Right hindlimb (tissue), 1 donor: ENCODE measurements around the gene GSN.

Experiments
- DNase-seq: peaks from one replicate; pipeline ENCODE4 v3.0.0-alpha.2; 2018

GSN gene

GRCh38 chr9:121357011-121357410, 89.0 kb downstream of the GSN start:
- no peak for DNase-seq

DNA sequence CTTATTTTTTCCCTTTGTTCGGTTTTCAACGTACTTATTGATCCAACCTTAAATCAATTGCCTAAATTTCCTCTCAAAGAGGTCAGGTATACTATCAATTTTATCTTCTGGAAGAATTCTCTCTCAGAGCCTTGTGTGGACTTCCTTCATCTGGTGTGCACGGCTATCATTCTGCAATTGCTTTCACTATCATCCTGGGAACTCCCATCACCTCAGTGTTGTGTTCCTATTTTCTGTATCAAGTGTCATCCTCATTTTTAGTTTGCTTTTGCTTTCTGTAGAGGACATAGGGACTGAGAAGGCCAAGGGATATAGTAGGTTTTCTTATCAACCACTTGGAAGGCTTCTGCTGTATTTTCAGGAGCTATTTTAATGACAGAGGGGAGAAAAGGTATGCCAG, 90.8 kb downstream of the GSN start:
- no peak for DNase-seq

DNA sequence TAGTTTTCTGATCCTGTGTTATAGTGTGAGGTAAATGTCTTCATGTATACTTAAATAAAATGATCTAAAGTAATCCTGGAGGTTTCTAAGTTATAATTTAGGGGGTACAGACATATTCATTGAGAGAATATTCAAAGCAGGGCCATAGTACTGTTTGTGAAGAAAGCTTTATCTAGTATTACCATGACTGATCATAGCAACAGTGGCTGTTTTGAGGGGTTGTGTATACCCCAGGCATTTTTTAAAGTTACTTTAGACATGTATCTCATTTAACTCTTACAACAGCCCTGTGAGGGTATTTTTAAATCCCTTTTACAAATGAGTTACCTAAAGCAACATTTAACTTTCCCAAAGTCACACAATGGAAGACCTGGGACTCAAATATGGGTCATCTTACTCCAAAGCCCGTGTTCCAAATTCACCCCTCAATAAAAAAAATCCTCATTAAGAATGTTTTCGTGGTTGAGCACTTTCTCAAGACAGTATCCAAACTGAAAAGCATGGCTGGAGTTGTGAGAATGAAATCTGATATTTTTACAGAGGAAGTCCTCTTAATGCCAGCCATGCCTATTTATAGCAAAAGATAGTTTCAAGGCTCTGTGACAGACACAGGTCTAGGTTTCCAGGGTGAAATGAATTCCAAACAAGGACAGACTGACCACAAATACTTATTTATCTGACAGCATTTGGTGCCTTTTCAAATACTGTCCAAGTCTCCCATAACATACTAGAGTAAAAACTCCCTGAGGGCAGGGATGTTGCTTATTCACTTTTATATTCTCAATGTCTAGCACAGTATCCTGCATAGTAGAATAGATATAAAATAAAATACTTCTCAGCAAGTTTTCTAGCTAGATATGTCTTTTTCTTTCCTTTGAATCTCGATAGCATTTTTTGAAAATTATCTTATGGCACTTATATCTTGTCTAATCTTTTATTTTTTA, 91.7 kb downstream of the GSN start:
- no peak for DNase-seq

DNA sequence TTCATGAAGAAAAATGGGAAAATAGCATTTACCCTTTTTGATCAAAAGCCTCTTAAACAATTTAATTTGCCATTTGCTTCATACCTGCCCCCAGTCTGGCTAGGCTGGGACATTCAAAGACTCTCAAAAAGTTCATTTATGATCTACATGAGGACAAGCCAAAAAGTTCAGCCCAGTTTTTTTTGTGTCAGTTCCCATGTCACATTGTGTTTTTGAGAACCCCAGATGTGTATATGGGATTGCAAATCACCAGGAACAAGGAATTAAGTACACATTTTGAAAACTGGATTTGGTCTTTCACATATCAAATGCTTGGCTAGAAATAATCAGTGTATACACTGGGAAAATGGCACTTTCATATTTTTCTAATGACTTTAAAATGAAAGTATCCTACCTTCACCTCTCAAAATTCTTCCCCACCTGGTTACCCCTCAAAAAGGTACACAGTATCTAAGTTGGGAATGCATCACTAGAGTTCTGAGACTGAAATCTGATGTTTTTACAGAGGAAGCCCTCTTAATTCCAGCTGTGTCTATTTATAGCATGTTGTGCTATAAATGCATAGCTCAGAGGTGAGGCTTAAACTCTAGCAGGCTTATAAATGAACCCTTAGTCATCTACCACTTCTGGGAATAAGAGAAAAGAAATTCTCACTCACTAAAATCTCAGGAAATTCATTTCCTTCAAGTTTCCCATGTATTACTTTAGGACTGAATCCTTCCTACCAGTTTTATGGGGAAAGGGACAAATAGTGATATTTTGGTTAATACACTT, 92.8 kb downstream of the GSN start:
- DNase-seq, result no peak

GRCh38 chr9:121362813-121363621, 95.1 kb downstream of the GSN start:
- DNase-seq, result no peak

DNA sequence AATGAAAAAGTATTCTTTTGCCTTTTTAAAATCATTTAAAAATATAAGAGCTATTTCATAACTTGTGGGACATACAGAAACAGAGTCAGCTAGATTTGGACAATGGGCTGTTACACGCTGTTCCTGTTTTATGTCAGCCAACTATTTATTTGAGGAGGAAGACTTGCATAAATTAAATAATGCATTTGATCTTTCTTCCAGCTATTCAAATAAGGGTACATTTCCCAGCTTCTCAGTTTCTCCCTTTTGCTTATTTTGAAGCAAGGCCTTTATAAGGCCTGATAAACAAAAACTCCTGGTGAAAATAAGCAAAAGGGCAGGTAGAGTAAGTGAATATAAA, 95.6 kb downstream of the GSN start:
- no peak for DNase-seq

GRCh38 chr9:121364077-121364476, 96.1 kb downstream of the GSN start:
- DNase-seq, result no peak

GRCh38 chr9:121364886-121365285, 96.9 kb downstream of the GSN start:
- DNase-seq, result no peak

GRCh38 chr9:121365564-121365963, 97.6 kb downstream of the GSN start:
- DNase-seq, result no peak

- DNase-seq, result no peak
These were observed 98.7 kb downstream of the GSN start for GRCh38 chr9:121366611-121367192.

GRCh38 chr9:121367306-121368137, 99.6 kb downstream of the GSN start:
- DNase-seq, result no peak

DNA sequence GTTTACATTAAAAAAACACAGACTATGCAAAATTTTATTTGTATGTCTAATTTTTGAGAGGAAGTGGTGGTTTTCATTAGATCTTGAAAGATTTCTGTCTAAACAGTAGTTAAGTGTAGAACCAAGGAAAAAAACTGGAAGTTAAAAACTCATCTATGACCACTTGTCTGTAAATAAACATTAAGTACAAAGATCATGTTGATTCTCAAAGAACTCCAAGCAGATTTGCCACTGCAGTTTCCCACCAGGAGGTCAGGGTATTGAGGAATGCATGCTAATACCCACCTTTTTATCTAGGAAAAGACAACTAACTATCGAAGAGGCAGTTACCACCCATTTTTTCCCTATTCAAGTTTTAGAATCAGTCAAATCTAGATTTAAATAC, 100.2 kb downstream of the GSN start:
- DNase-seq, result no peak

GRCh38 chr9:121368745-121369144, 100.8 kb downstream of the GSN start:
- no peak for DNase-seq

DNA sequence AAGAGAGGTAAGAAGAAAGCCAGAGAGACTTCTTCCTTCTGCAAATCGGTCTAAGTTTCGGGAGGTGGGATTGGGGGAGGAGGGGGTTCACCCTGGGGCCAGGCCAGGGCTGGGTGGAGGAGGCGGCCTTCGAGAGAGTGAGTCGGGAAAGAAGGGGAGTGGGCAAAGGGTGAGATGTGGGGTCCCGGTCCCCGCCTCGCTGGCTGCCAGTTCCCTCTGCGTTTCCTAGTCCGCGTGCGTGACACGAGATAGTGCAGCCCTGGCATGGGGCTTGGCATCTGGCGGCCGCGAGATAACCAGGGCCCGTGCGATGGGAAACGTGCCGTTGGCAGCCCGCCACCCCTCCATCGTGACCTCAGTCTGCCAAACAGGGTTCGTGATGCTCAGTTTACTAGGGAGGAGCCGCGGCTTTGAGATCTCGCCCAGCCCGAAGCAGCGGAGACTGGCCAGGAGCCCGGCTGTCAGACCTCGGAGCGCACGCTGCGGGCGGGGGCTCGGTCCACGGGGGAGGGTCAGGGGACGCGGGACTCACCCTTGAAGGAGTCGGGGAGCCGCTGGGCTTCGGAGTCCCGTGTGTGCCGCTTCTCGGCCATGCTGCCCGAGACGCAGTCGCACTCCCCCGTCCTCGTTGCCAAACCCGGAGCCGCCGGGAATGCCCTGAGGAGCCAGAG, 101.8 kb downstream of the GSN start, which contains the start of gene STOM:
Gene STOM, minus strand, starts transcription at position 656 of the 671 bp plus-strand sequence. Its CDS starts 63 bp downstream, at position 593.
- DNase-seq, result no peak

DNA sequence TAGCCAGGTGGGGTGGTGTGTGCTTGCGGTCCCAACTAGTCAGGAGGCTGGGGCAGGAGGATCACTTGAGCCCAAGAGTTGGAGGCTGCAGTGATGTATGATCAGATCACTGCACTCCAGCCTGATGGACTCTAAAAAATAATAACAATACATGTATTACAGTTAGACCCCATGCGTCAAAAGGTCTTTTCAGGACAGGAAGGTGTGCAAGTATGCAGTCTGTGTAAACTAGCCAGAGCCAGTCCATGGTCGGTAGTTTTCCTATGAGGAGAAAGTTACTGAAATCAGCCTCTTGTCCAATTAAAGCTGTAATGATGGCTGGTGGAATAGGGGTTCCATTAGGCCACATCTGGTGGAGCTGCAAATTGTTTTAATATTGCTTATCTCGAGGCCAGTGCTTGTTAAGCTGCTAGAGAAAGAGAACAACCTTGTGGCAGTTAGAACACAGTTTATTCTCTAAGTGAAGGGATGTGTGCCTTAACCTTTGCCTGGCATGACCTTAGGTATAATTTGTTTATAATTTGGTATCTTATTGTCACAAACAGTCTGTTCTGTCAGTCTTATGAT, 103.6 kb downstream of the GSN start:
- DNase-seq, result no peak

GRCh38 chr9:121372239-121373010, 104.5 kb downstream of the GSN start:
- DNase-seq, result no peak

- DNase-seq, result no peak
These were observed 105.2 kb downstream of the GSN start for GRCh38 chr9:121373011-121373729.

- no peak for DNase-seq
These were observed 108.4 kb downstream of the GSN start for GRCh38 chr9:121376214-121376830.

- DNase-seq, result no peak
These were observed 112.9 kb downstream of the GSN start for GRCh38 chr9:121380846-121381245.
